IPS-18a (cell line): ENCODE results near the gene IMP4.

ENCODE experiments used
- H3K27ac ChIP-seq: one replicate; pipeline ENCODE4 v1.5.1; 2013; ENCODE audit warnings: low read length
- H3K27me3 ChIP-seq: one replicate; pipeline ENCODE4 v1.6.1; 2013; ENCODE audit warnings: mild to moderate bottlenecking, low read length; ENCODE audit not compliant: control insufficient read depth, insufficient read depth
- H3K36me3 ChIP-seq: one replicate; pipeline ENCODE4 v1.6.1; 2013; ENCODE audit warnings: low read depth, low read length; ENCODE audit not compliant: control insufficient read depth
- H3K4me1 ChIP-seq: one replicate; pipeline ENCODE4 v1.6.1; 2013; ENCODE audit warnings: low read depth, low read length; ENCODE audit not compliant: control insufficient read depth
- H3K4me3 ChIP-seq: one replicate; pipeline ENCODE4 v1.5.1; 2013; ENCODE audit warnings: low read length
- H3K9ac ChIP-seq: one replicate; pipeline ENCODE4 v1.6.1; 2013; ENCODE audit warnings: mild to moderate bottlenecking, low read length, moderate library complexity
- H3K9me3 ChIP-seq: one replicate; pipeline ENCODE4 v1.6.1; 2013; ENCODE audit warnings: low read depth, low read length; ENCODE audit not compliant: control insufficient read depth

IMP4 gene

DNA sequence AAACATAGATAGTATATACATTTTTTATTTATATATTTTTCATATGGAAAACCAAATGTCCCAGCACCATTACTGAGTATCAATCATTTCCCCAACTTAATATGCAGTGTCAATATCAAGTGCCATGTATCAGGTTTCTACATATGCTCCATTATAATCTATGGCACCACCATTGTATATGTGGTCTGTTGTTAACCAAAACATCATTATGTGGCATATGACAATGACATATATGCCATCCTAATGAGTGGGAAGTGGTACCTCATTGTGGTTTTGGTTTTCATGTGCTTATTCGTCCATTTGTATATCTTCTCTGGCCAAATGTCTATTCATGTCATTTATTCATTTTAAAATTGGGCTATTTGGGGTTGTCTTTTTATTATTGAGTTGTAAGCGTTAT, 22.4 kb downstream of the IMP4 start:
- no peaks in the 10 kb centered on the region for H3K27me3 ChIP-seq
- H3K4me1 ChIP-seq = peaks cover 11% of the 10 kb centered on the region
- no peaks in the 10 kb centered on the region for H3K36me3 ChIP-seq
- no peaks in the 10 kb centered on the region for H3K9me3 ChIP-seq
- no peak overlapping the region for H3K9ac ChIP-seq
- no peak overlapping the region for H3K4me3 ChIP-seq
- H3K27ac ChIP-seq = no peak overlapping the region

DNA sequence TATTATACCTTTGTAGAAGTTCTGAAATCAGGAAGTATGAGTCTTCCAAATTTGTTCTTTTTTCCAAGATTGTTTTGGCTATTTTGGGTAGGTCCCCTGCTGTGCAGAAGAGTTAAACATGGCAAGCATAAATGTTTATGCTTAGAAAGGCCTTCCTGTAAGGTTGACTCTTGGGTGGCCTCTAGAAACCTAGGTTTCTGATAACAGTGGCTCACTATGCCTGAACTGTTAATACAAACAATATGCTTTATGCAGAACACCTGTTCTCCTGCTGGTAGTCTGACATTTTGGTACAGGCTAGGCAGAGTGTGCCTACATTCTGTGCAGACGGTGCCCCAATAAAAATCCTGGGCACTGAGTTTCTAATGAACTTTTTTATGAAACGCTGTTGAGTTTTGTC, 23.3 kb downstream of the IMP4 start:
- Histone ChIP-seq H3K36me3 (no peaks in the 10 kb centered on the region), H3K9me3 (no peaks in the 10 kb centered on the region), H3K27ac (no peak overlapping the region), H3K4me3 (no peak overlapping the region), H3K4me1 (peaks cover 11% of the 10 kb centered on the region), H3K9ac (no peak overlapping the region), H3K27me3 (no peaks in the 10 kb centered on the region)

DNA sequence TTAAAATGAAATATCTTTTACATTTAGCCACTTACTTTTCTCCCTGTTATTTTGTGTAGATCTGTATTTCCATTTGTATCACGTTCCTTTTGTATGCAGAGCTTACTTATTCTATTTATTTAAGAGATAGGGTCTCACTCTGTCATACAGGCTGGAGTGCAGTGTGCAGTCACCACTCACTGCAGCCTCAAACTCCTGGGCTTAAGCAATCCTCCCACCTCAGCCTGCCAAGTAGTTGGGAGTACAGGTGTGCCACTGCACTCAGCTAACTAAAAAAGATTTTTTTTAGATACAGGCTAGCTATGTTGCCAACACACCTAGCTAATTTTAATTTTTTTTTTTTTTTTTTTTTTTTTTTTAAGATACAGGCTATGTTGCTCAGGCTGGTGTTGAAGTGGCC, 24.0 kb downstream of the IMP4 start:
- no peaks in the 10 kb centered on the region for H3K36me3 ChIP-seq
- H3K4me1 ChIP-seq = peaks cover 11% of the 10 kb centered on the region
- H3K4me3 ChIP-seq = no peak overlapping the region
- H3K27ac ChIP-seq = no peak overlapping the region
- H3K9ac ChIP-seq = no peak overlapping the region
- no peaks in the 10 kb centered on the region for H3K27me3 ChIP-seq
- H3K9me3 ChIP-seq = no peaks in the 10 kb centered on the region

DNA sequence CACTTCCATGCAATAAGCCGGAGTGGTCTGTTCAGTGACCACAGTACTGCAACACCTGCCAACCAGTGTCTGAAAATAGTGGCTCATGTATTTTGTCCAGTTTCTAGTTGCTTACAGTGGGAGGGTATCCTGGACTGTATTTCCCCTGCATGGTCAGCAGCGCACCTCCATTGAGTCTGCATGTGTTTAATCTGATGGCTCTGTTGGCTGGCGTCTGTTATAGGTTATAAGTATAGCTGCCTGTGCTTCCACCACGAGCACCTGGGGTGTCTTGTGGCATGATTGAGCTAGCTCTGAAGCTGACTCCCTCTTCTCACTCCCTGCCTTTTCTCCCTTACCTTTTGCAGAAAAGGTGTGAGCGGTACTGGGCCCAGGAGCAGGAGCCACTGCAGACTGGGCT, 26.1 kb downstream of the IMP4 start:
- Histone ChIP-seq H3K27me3 (no peaks in the 10 kb centered on the region), H3K4me1 (peaks cover 11% of the 10 kb centered on the region), H3K9ac (no peak overlapping the region), H3K9me3 (no peaks in the 10 kb centered on the region), H3K27ac (no peak overlapping the region), H3K4me3 (no peak overlapping the region), H3K36me3 (no peaks in the 10 kb centered on the region)

DNA sequence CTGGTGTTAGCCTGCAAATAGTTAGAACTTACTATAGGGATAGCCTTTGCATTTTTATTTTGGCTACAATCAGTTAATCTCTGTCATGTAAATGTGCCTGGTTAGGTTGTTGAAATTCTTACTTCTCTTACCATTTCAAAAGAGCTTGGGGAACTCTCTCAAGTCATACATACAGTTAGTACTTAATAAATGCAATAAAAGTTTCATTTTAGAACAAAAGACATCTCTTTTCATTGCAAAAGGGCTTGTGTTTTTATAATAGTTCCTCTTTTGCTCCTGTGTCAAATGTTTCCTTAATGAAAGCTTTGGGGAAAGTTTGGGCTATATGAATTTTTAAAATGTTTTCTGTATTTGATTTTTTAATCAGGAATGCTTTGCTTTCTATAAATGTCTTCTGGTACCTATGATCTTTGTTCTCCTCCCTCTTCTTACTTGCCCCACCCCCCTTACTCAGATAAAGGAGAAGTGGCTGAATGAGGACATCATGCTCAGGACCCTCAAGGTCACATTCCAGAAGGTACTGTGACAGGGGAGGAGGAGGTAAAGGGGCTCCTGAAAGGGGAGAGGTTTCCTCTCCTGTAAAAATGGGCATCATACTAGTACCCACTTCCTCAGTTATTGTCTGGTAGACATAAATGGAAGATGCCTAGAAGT, 26.7 kb downstream of the IMP4 start:
- Histone ChIP-seq H3K4me1 (peaks cover 11% of the 10 kb centered on the region), H3K36me3 (no peaks in the 10 kb centered on the region), H3K27ac (no peak overlapping the region), H3K27me3 (no peaks in the 10 kb centered on the region), H3K9me3 (no peaks in the 10 kb centered on the region), H3K9ac (no peak overlapping the region), H3K4me3 (no peak overlapping the region)

DNA sequence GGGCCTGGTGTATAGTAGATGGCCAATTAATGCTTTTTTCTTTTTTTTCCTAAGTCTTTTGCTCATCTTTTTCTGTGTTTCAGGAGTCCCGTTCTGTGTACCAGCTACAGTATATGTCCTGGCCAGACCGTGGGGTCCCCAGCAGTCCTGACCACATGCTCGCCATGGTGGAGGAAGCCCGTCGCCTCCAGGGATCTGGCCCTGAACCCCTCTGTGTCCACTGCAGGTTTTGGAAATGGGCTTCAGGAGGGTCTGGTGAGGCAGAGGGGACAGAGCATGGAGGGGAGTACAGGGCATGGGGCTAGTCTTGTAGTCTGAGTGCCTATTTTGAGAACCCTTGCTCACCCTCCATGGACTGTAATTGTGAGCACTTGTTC, 27.3 kb downstream of the IMP4 start:
- no peak overlapping the region for H3K4me3 ChIP-seq
- H3K27ac ChIP-seq = no peak overlapping the region
- no peaks in the 10 kb centered on the region for H3K36me3 ChIP-seq
- no peaks in the 10 kb centered on the region for H3K27me3 ChIP-seq
- H3K9me3 ChIP-seq = no peaks in the 10 kb centered on the region
- no peak overlapping the region for H3K9ac ChIP-seq
- peaks cover 11% of the 10 kb centered on the region for H3K4me1 ChIP-seq

DNA sequence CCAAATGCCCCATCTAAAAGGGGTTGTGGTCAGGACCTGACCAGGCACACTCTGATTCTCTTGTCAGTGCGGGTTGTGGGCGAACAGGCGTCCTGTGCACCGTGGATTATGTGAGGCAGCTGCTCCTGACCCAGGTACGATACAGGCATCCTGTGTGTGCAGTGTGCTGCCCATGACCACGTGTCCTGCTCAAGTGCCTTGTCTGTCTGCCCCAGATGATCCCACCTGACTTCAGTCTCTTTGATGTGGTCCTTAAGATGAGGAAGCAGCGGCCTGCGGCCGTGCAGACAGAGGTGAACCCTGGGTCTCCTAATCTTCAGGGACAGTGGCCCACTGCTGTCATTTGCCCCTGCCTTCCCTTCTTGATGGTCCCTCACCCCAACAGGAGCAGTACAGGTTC, 27.8 kb downstream of the IMP4 start:
- Histone ChIP-seq H3K4me3 (no peak overlapping the region), H3K27ac (no peak overlapping the region), H3K9ac (no peak overlapping the region), H3K36me3 (no peaks in the 10 kb centered on the region), H3K27me3 (no peaks in the 10 kb centered on the region), H3K4me1 (peaks cover 11% of the 10 kb centered on the region), H3K9me3 (no peaks in the 10 kb centered on the region)

DNA sequence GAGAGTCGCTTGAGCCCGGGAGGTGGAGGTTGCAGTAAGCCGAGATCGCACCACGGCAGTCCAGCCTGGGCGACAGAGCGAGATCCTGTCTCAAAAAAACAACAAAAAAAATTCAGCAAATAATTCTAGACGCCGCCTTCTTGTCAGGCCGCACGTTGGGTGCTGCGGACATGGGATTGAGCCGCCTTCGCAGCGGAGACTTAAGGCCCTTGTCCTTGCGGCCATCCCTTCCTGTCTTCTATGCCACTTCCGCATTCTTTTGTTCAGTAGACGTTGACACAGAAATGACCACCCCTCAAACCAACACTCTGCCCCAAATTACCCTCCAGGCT, 29.0 kb downstream of the IMP4 start:
- peak overlapping the region; percentile 59 for H3K9ac ChIP-seq
- H3K27me3 ChIP-seq = no peaks in the 10 kb centered on the region
- H3K4me1 ChIP-seq = peaks cover 11% of the 10 kb centered on the region
- H3K4me3 ChIP-seq = peak overlapping the region; percentile 77
- no peak overlapping the region for H3K27ac ChIP-seq
- no peaks in the 10 kb centered on the region for H3K36me3 ChIP-seq
- no peaks in the 10 kb centered on the region for H3K9me3 ChIP-seq

DNA sequence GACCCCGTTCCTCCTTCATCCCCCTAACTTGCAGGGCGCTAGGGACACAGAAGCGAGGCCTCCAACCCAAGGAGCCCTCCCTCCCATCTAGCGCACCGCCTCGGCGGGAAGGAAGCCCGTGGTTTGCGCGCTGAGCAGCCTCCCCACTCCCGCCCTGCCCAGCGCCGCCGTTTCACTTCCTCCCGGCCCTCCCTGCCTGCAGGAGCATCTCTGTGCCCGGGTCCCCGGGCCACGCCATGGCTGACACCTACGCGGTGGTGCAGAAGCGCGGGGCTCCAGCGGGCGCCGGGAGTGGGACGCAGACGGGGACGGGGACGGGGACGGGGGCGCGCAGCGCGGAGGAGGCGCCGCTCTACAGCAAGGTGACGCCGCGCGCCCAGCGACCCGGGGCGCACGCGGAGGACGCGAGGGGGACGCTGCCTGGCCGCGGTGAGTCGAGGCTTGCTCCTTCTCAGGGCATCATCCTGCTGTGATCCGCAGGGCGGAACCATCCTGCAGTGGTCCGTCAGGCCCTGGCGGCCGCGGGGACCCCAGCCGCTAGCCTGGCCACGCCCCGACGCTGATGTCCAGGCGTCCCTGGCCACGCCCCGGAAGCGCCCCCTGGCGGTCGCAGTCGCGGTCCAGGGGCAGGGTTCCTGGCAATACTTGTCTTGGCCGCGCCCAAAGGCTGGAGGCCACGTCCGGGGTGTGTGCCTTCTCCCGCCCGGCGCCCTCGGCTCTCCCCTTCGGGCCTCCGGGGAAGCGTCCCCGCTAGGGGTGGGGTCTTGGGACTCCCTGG, 29.5 kb downstream of the IMP4 start:
- Histone ChIP-seq H3K27me3 (no peaks in the 10 kb centered on the region), H3K36me3 (no peaks in the 10 kb centered on the region), H3K27ac (no peak overlapping the region), H3K9me3 (no peaks in the 10 kb centered on the region), H3K9ac (peak overlapping the region; percentile 59), H3K4me3 (peak overlapping the region; percentile 77), H3K4me1 (peaks cover 11% of the 10 kb centered on the region)

DNA sequence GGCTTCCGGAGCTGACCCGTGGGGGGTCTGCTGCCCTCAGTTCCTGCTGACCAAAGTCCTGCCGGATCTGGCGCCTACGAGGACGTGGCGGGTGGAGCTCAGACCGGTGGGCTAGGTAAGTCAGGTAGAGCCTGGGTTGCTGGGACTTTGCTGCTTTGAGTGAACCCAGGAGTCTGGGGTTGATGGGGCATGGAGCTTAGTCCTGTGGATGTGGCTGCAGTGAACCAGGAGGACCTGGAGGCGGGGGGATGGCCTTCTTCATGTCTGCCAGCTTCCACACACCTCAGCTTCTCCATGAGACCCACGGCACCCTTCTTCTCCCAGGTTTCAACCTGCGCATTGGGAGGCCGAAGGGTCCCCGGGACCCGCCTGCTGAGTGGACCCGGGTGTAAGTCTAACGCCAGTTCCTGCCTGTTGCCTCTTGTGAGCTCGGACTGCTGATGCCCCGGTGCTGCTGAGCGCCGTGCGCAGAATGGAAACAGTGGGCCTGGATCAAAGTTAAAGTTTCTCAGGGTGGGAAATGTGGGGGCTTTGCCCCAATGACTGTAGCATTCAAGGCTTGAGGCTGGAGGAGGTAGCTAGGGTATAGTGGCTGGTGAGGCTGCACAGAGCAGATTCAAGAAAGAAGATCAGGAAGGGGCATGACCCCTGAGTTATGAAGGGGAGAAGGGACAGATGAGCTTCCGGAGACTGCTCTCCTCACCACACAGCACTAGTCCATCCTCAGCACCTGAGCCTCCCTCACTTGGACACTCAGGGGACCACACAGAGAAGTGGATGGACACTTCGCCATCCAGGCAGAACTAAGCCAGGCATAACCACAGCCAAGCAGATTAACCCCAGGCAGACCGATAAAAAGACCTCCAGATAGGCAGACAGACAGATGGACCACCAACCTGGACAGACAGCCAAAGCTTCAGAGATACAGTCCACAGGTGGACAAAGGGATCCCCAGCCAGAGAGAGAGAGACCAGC, 30.4 kb downstream of the IMP4 start:
- no peak overlapping the region for H3K27ac ChIP-seq

DNA sequence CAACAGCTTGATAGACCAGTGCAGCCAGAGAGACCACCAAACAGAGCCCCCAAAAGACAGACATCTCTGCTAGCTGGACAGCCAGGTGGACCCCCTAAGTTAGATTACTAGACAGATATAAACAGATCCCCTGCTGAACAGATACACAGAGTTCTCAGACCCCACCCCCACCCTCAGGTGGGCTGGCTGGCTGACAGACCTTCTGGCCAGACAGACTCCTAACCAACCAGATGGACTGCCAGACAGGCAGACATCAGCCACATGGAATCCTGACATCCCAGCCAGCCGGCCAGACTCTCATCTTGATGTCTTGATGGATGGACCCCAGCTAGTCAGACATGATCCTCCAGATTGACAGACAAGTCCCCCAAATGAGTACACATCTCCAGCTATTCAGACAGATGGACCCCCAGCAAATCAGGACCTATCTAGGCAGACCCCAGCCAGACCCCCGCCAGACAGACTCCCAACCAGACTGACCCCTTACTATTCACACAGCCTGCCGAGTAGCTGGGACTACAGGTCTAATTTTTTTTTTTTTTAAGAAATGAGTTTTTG, 31.2 kb downstream of the IMP4 start:
- Histone ChIP-seq H3K4me1 (peaks cover 8% of the 10 kb centered on the region), H3K27ac (no peak overlapping the region), H3K4me3 (no peak overlapping the region)

More for the DNA sequence above, 30.4 kb downstream of the IMP4 start:
- Histone ChIP-seq H3K9me3 (no peaks in the 10 kb centered on the region), H3K4me1 (peaks cover 11% of the 10 kb centered on the region), H3K36me3 (no peaks in the 10 kb centered on the region), H3K9ac (peak overlapping the region; percentile 59), H3K27me3 (no peaks in the 10 kb centered on the region), H3K4me3 (peak overlapping the region; percentile 77)

More for the DNA sequence above, 31.2 kb downstream of the IMP4 start:
- H3K36me3 ChIP-seq = no peaks in the 10 kb centered on the region
- no peak overlapping the region for H3K9ac ChIP-seq
- H3K9me3 ChIP-seq = no peaks in the 10 kb centered on the region
- no peaks in the 10 kb centered on the region for H3K27me3 ChIP-seq
